A549 treated with CpdA at 1 μM for 4 hours (cell line): ENCODE measurements around the gene RNASE11. TPM values are rescaled to one million over a fixed set of nuclear protein-coding genes. Genes with fewer than 3 reads are reported as not detected.

Experiments
- total RNA-seq: library from RNA; stranded (reverse); fragments of 200-300 nt; extraction: Qiagen RNA extraction; gene quantifications from 5 replicates; pipeline ENCODE4 v1.2.3, GENCODE V29; 2022; ENCODE audit warnings: low read depth

The RNASE11 gene
- total RNA-seq, result not detected in 5 replicates

GRCh38 chr14:20587489-20588154, at the start of gene RNASE11:
RNASE11 (minus strand) TSS chr14:20588001.

DNA sequence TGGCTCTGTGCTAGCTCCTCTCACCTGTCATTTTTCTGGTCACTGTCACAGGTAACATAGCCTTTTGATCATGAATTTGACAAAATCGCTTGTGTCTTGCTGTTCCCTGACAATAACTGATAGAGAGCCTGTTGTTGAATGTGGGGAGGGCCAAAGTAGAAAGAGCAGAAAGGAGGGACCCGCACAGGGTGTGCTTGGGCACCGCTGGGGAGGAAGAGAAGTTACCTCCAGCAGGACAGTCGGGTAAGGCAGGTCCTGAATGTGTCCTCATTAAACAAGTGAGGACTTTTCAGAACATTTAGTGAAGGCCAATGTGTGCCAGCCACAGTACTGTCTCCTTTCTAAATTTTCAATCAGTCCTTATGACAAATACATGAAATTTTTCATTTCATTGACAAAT, 3.4 kb upstream of the RNASE11 start, which contains the start of gene RNASE12:
RNASE12 (minus strand) TSS at position 142 of the 400 bp plus-strand sequence. CDS start 653 bp downstream, outside the sequence.

GRCh38 chr14:20560961-20561360, 26.8 kb downstream of the RNASE11 start, which contains the start of gene RNASE9:
RNASE9 (minus strand) TSS chr14:20561047.

Other genes with a start within 250 kb of the RNASE11 start
- gene PARP2, start 244.4 kb downstream of the RNASE11 start, total RNA-seq, result 21.7 to 25.0 TPM (median 23.5 TPM) in 5 replicates
- 8.4 to 11.9 TPM (median 10.9 TPM) in 5 replicates for gene TEP1, start 174.5 kb downstream of the RNASE11 start, total RNA-seq
- 0.01 TPM in 1 of 5 replicates, not detected in the others for gene KLHL33, start 151.8 kb downstream of the RNASE11 start, total RNA-seq
- 23.9 to 30.0 TPM (median 26.1 TPM) in 5 replicates for gene OSGEP, start 133.2 kb downstream of the RNASE11 start, total RNA-seq
- gene APEX1, start 132.8 kb downstream of the RNASE11 start, total RNA-seq, result 262 to 275 TPM (median 270 TPM) in 5 replicates
- gene PIP4P1, start 126.6 kb downstream of the RNASE11 start, total RNA-seq, result 30.6 to 38.5 TPM (median 35.8 TPM) in 5 replicates
- 171 to 195 TPM (median 176 TPM) in 5 replicates for gene PNP, start 118.6 kb downstream of the RNASE11 start, total RNA-seq
- 0.19 to 0.30 TPM (median 0.26 TPM) in 4 of 5 replicates, not detected in the other for gene RNASE10, start 82.5 kb downstream of the RNASE11 start, total RNA-seq
- not detected in 5 replicates for gene RNASE9, start 27.0 kb downstream of the RNASE11 start, total RNA-seq
- gene RNASE12, start 3.4 kb upstream of the RNASE11 start, total RNA-seq, result not detected in 5 replicates
- not detected in 5 replicates for gene OR6S1, start 53.7 kb upstream of the RNASE11 start, total RNA-seq
- 5.4 to 9.5 TPM (median 7.2 TPM) in 5 replicates for gene RNASE4, start 96.6 kb upstream of the RNASE11 start, total RNA-seq
- 7.5 to 12.2 TPM (median 10.6 TPM) in 5 replicates for gene ANG, start 100.8 kb upstream of the RNASE11 start, total RNA-seq
- not detected in 5 replicates for gene EDDM3A, start 157.9 kb upstream of the RNASE11 start, total RNA-seq
- not detected in 5 replicates for gene EDDM3B, start 180.4 kb upstream of the RNASE11 start, total RNA-seq
- gene RNASE6, start 193.3 kb upstream of the RNASE11 start, total RNA-seq, result not detected in 5 replicates
- 0.16 to 0.35 TPM (median 0.24 TPM) in 3 of 5 replicates, not detected in the others for gene RNASE1, start 214.8 kb upstream of the RNASE11 start, total RNA-seq